GM18873 (cell line): Measurements from ENCODE around the gene MFAP3L.
"Not testable (repeated sequence)": the region's sequence is repeated elsewhere in the genome, so short reads cannot be mapped to it uniquely, and the experiment has no call there.

Experiments used
- ATAC-seq: cut with Tn5 transposase; IDR thresholded peaks from one replicate; pipeline ENCODE4 v1.9.1; 2021; ENCODE audit warnings: mild to moderate bottlenecking, moderate library complexity, moderate number of reproducible peaks; ENCODE audit not compliant: unreplicated experiment, low FRiP score

MFAP3L gene

GRCh38 chr4:170026253-170027021 is at the start of gene MFAP3L:
Gene MFAP3L, minus strand, starts transcription at chr4:170026395. Its CDS starts 20,518 bp downstream, at chr4:170005877.
- peak; percentile 73 for ATAC-seq

- no peak for ATAC-seq
Observed at GRCh38 chr4:170071196-170071595, 45.0 kb upstream of the MFAP3L start.

GRCh38 chr4:170068438-170069128 is 42.4 kb upstream of the MFAP3L start:
- ATAC-seq = no peak

GRCh38 chr4:170059421-170059820 is 33.2 kb upstream of the MFAP3L start:
- no peak for ATAC-seq

- ATAC-seq = no peak
Observed at GRCh38 chr4:170058826-170059225, 32.6 kb upstream of the MFAP3L start.

- ATAC-seq = no peak
Observed at GRCh38 chr4:170057866-170058265, 31.7 kb upstream of the MFAP3L start.

GRCh38 chr4:170052919-170053318 is 26.7 kb upstream of the MFAP3L start:
- ATAC-seq = no peak

- no peak for ATAC-seq
Observed at GRCh38 chr4:170051402-170051801, 25.2 kb upstream of the MFAP3L start.

- no peak for ATAC-seq
Observed at GRCh38 chr4:170049766-170050165, 23.6 kb upstream of the MFAP3L start.

GRCh38 chr4:170047771-170048354 is 21.7 kb upstream of the MFAP3L start:
- no peak for ATAC-seq

GRCh38 chr4:170046156-170046555 is 20.0 kb upstream of the MFAP3L start:
- not testable (repeated sequence) for ATAC-seq

GRCh38 chr4:170040031-170040680 is 14.0 kb upstream of the MFAP3L start:
- no peak for ATAC-seq

GRCh38 chr4:170038769-170039168 is 12.6 kb upstream of the MFAP3L start:
- ATAC-seq = no peak

GRCh38 chr4:170038232-170038631 is 12.0 kb upstream of the MFAP3L start:
- no peak for ATAC-seq

GRCh38 chr4:170037481-170037880 is 11.3 kb upstream of the MFAP3L start:
- ATAC-seq = no peak

- ATAC-seq = no peak
Observed at GRCh38 chr4:170035845-170036244, 9.7 kb upstream of the MFAP3L start.

- no peak for ATAC-seq
Observed at GRCh38 chr4:170035231-170035630, 9.0 kb upstream of the MFAP3L start.

- ATAC-seq = no peak
Observed at GRCh38 chr4:170033999-170034398, 7.8 kb upstream of the MFAP3L start.

GRCh38 chr4:170030121-170030520 is 3.9 kb upstream of the MFAP3L start:
- ATAC-seq = no peak

GRCh38 chr4:170027181-170027829 is 1.1 kb upstream of the MFAP3L start:
- ATAC-seq = peak; percentile 60
